Activated T-helper 17 cell treated with anti-CD3 and anti-CD28 coated beads, Interleukin-2, amount 50 U/mL, for 72 hours (primary cell): ENCODE data around the gene CD81. TPM values are rescaled to one million over a fixed set of nuclear protein-coding genes. Genes with fewer than 3 reads are reported as not detected.
A peak's percentile ranks its signal among the peaks of the same experiment; 100 is the strongest.

Experiments
- ATAC-seq: fragments of 150-1000 bp; cut with Tn5 transposase; replicated peaks from 2 replicates; pipeline ENCODE4 v1.10.0; 2021; ENCODE audit warnings: mild to moderate bottlenecking, moderate library complexity
- H3K27ac Mint-ChIP-seq: one replicate; pipeline ENCODE4 v1.8.0; 2022; ENCODE audit warnings: mixed read lengths
- H3K27me3 Mint-ChIP-seq: one replicate; pipeline ENCODE4 v1.8.0; 2022; ENCODE audit warnings: mixed read lengths
- H3K36me3 Mint-ChIP-seq: one replicate; pipeline ENCODE4 v1.8.0; 2022; ENCODE audit warnings: low read depth, mild to moderate bottlenecking, mixed read lengths
- H3K4me1 Mint-ChIP-seq: one replicate; pipeline ENCODE4 v1.8.0; 2022; ENCODE audit warnings: mixed read lengths
- H3K4me3 Mint-ChIP-seq: one replicate; pipeline ENCODE4 v1.8.0; 2022; ENCODE audit warnings: mild to moderate bottlenecking, mixed read lengths
- H3K9me3 Mint-ChIP-seq: one replicate; pipeline ENCODE4 v1.8.0; 2022; ENCODE audit warnings: mixed read lengths
- total RNA-seq, 2 donors: library from RNA; stranded (reverse); gene quantifications; one replicate each; pipeline ENCODE4 v1.2.3, GENCODE V29; 2022

Gene CD81
- total RNA-seq, 2 donors from 2014 or later: 147 to 170 TPM

DNA sequence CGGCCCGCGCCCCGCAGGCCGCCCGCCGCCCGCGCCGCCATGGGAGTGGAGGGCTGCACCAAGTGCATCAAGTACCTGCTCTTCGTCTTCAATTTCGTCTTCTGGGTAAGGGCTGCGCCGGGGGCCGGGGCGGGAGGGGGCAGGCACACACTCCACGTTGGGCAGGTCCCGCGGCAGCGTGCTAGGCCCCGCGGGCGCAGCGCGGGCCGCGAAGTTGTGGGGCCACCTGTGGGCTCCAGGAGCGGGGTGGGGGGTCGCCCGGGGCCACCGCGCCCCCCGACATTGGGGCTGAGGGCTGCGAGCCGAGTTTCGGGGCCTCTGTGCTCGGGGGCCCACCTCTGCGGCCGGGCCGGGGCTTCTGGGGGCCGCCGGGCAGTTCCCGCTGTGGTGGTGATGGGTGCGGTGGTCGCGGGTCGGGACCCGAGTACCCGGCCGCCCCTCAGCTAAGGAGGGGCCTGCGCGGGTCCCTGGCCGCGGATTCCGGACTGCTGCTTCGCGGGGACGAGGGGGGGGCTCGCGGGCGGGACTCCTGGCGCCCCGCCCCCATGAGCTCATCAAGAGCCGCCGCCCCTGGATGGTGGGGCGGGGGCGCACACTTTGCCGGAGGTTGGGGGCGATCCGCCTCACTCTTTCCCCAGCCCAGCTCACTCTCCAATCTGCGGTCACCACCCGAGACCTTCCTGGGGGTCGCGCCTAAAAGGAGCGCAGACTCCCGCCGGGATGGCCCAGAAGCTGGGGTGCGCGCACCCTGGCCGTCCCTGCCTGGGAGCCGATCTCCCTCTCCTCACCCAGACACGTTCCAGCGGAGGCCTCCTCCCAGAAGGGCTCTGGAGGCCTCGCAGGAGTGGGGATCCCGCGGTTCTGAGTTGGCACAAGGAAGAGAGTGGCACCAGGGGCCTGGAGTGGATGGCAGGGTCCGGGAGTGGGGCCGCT, 667 bp downstream of the CD81 start:
- Mint-ChIP-seq H3K27me3 (no peaks in the 10 kb centered on the region), H3K9me3 (no peaks in the 10 kb centered on the region), H3K27ac (peak overlapping the region; percentile 83), H3K36me3 (peaks cover 10% of the 10 kb centered on the region), H3K4me1 (no peaks in the 10 kb centered on the region), H3K4me3 (peak overlapping the region; percentile 83)
- ATAC-seq: peak; percentile 67

DNA sequence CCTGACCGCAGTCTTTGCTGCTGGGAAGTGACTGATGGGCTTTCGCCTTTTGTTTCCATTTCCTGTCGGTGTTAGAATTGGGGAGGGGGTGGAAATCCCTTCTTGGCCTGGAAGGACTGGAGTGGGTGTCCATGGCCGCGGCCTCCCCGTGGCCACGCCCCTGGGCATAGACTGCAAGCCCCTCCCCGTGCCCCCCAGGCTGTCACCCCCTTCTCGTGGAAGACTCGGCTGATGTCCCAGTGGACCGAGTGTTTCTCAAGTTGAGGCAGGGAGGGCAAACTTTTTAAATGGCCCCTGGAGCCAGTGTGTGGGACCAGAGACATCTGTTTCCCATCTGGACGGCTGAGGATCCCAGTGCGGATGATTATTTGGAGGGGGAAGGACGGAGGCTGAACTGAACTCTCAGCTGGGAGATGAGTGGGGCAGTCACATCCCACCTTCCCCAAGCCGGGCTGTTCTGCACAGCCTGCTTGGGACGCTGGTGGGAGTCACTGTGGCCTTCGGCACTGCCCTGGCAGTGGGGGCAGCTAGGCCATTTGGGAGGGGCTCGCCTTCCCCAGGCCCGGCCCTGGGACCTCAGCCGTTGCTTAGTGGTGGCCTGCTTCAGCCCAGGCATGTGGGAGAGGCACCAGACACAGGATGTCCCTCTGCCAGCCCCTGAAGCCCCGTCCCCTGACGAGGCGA, 1.6 kb downstream of the CD81 start:
- Mint-ChIP-seq H3K27me3 (no peaks in the 10 kb centered on the region), H3K36me3 (peaks cover 10% of the 10 kb centered on the region), H3K9me3 (no peaks in the 10 kb centered on the region), H3K27ac (peak overlapping the region; percentile 83), H3K4me1 (no peaks in the 10 kb centered on the region), H3K4me3 (peak overlapping the region; percentile 83)
- no peak for ATAC-seq

DNA sequence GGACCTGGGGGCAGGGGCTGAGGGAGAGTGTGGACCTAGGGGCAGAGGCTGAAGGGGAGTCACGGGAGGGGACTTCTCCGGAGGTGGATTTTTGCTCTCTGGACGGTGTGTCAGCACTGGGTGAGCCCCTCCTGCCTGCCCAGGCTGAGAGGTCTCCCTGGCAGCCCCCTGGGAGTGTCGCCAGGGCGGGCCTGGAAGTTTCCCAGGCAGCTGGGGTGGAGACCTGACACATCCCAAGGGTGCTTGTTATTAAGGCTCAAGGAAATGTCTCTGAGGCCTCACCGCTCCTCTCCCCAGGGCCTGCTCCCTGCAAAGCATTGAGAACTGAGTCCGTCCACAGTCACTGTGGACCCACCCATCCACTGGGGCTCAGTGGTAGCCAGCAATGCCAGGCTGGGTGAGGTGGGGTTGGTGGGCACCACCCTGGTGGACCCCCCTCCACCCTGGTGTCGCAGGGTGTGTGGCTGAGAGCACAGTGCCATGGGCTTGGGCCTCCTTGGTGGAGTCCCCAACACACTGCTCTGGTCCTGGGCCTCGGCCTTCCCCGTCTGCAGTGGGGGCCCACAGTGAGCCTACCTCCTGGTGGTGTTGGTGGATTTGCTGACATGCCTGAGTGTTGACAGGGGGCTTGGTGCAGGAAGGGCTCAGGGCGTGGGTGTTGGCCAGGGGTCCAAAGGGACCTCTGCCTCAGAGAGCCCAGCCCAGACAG, 2.5 kb downstream of the CD81 start:
- H3K9me3 Mint-ChIP-seq: no peaks in the 10 kb centered on the region
- H3K36me3 Mint-ChIP-seq: peaks cover 10% of the 10 kb centered on the region
- no peak for ATAC-seq
- H3K4me3 Mint-ChIP-seq: peak overlapping the region; percentile 27
- H3K27ac Mint-ChIP-seq: peak overlapping the region; percentile 38
- H3K4me1 Mint-ChIP-seq: no peaks in the 10 kb centered on the region
- H3K27me3 Mint-ChIP-seq: no peaks in the 10 kb centered on the region

DNA sequence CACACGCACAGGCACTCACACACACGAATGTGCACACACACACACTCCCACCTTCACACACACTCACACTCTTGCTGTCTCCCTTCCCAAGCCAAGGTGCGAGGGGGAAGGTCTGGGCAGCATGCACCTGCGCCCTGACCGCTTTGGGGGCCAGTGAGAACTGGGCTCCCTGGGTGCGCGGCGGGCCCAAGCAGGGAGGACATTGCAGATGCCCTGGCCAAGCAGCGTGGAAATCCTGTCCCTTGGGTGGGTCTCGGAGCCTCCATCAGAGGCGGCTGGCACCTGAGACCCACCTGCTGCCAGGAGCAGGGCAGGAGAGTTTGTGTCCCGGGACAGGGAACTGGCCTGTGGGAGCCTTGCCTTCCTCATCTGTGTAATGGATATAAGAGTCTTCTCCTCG, 3.3 kb downstream of the CD81 start:
- no peaks in the 10 kb centered on the region for H3K9me3 Mint-ChIP-seq
- peak overlapping the region; percentile 38 for H3K27ac Mint-ChIP-seq
- ATAC-seq: no peak
- peak overlapping the region; percentile 27 for H3K4me3 Mint-ChIP-seq
- H3K4me1 Mint-ChIP-seq: peaks cover under 1% of the 10 kb centered on the region
- no peaks in the 10 kb centered on the region for H3K27me3 Mint-ChIP-seq
- H3K36me3 Mint-ChIP-seq: peaks cover 11% of the 10 kb centered on the region

DNA sequence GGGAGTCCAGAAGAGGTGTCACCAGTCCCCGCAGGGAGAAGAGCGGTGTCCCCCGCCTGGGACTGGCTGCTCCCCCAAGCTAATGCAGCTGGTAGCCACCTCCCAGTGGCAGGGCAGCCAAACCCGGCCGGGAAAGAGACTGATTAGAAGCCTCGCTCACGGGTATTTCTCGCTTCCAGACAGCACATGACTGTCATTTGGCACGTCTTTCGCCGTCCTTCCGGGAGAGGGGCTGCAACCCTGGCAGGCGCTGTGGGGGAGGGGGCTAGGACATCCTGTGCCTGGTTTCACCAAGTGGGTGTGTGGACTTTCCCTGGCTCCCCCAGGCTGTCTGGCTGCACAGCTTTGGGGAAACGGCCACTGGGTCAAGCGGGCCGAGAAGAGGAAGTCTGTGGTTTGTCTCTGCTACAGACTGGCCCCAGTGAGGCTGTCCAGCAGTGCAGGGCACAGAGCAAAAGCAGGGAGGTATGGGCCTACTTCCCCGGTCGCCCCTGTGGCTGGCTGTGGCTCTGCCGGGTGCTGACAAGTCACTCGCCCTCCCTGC, 3.8 kb downstream of the CD81 start:
- H3K27me3 Mint-ChIP-seq: no peaks in the 10 kb centered on the region
- H3K27ac Mint-ChIP-seq: no peak overlapping the region
- no peak for ATAC-seq
- H3K4me3 Mint-ChIP-seq: peak overlapping the region; percentile 27
- no peaks in the 10 kb centered on the region for H3K9me3 Mint-ChIP-seq
- peaks cover 16% of the 10 kb centered on the region for H3K36me3 Mint-ChIP-seq
- peaks cover 5% of the 10 kb centered on the region for H3K4me1 Mint-ChIP-seq

DNA sequence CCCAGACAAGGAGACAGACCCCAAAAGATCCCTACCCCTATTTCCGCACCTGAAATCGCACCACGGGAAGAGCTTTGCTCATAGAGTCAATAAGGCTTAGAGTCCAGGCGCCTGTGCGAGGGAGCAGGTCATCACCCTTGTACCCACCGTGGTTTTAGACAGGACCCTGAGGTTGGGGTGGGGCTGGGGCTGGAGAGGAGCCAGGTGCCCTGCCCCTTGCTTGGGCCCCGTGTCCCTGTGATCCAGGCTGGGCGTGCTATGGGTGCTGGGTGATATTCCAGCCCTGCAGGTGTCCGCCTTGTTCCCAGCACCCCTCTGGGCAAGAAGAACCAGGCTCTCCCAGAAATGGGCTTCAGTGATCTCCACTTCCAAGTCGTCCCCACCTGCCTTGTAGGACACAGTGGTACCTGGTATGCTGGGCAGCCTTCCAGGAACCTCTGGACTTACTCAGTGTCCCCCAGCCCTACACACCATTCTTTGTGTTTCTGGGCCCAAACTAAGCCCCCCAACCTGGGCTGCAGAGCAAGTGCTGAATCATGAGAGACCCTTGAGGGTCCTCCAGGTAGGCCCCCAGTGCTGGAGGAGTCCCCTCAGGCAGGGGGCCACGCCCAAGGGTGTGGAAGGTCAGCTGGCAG, 4.5 kb downstream of the CD81 start:
- no peak overlapping the region for H3K4me3 Mint-ChIP-seq
- H3K27me3 Mint-ChIP-seq: no peaks in the 10 kb centered on the region
- no peak for ATAC-seq
- H3K27ac Mint-ChIP-seq: no peak overlapping the region
- H3K4me1 Mint-ChIP-seq: peaks cover 8% of the 10 kb centered on the region
- no peaks in the 10 kb centered on the region for H3K9me3 Mint-ChIP-seq
- H3K36me3 Mint-ChIP-seq: peaks cover 20% of the 10 kb centered on the region

DNA sequence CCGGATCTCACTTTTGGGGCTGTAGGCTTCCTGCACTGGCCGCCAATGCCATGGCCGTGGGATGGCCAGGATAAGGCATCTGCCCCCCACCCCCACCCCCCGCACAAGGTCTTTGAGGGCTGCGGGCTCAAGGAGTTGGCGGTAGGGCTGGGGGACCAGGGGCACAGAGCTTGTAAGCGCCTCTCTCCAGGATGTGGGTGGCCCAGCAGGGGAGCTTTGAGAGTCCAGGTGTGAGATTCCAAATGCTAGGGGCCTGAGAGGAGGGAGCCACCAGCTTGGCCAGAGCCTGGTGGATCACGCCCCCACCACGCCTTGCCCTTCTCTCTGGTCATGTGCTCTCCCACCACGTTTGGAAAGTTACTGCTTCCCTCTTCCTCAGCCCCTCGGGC, 5.0 kb downstream of the CD81 start:
- H3K4me3 Mint-ChIP-seq: no peak overlapping the region
- H3K27ac Mint-ChIP-seq: no peak overlapping the region
- H3K4me1 Mint-ChIP-seq: peaks cover 8% of the 10 kb centered on the region
- peaks cover 20% of the 10 kb centered on the region for H3K36me3 Mint-ChIP-seq
- H3K9me3 Mint-ChIP-seq: no peaks in the 10 kb centered on the region
- no peak for ATAC-seq
- no peaks in the 10 kb centered on the region for H3K27me3 Mint-ChIP-seq

DNA sequence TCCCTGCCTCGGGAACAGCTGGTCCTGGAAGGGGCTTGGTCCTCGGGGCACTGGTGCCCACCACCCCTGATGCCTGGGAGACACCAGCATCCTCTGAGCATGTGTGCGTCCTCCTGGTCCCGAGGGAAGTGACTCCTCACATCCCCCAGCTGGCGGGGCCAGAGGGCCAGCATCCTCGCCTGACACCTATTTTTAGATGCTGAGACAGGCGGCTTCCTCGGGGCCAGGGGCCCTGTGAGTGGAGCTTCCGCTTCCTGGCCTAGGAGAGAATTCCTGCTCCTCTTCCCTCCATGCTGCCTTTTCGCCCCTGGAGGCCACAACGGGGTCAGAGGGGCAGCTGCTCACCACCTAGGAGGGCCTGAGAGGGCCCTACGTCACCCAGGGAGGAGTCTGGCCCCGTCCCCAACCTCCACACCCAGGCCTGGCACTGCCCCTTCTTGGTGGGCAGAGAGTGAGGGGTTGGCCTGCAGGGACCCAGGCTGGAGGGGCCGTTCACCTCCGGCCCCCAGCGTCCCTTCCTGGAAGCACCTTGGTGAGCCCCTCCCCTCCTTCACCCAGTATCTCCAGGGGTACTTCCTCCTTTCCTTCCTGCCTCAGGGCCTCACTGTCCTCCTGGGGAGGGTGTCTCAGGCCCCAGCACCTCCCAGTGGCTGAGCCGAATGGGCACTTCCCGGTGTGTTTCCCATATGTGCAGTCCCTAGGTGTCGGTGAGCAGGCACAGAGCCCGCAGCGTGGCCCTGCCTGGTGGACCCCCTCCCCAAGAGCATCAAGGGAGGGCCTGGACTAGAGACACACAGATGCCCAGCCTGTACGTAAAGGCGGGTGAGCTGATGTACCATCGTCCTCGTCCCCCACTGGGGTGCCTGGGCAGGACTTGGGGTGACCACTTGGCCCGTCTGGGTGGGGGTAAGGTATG, 6.1 kb downstream of the CD81 start:
- Mint-ChIP-seq H3K4me3 (no peak overlapping the region), H3K27me3 (no peaks in the 10 kb centered on the region), H3K9me3 (no peaks in the 10 kb centered on the region), H3K4me1 (peaks cover 8% of the 10 kb centered on the region), H3K27ac (peak overlapping the region; percentile 52), H3K36me3 (peaks cover 16% of the 10 kb centered on the region)
- no peak for ATAC-seq

DNA sequence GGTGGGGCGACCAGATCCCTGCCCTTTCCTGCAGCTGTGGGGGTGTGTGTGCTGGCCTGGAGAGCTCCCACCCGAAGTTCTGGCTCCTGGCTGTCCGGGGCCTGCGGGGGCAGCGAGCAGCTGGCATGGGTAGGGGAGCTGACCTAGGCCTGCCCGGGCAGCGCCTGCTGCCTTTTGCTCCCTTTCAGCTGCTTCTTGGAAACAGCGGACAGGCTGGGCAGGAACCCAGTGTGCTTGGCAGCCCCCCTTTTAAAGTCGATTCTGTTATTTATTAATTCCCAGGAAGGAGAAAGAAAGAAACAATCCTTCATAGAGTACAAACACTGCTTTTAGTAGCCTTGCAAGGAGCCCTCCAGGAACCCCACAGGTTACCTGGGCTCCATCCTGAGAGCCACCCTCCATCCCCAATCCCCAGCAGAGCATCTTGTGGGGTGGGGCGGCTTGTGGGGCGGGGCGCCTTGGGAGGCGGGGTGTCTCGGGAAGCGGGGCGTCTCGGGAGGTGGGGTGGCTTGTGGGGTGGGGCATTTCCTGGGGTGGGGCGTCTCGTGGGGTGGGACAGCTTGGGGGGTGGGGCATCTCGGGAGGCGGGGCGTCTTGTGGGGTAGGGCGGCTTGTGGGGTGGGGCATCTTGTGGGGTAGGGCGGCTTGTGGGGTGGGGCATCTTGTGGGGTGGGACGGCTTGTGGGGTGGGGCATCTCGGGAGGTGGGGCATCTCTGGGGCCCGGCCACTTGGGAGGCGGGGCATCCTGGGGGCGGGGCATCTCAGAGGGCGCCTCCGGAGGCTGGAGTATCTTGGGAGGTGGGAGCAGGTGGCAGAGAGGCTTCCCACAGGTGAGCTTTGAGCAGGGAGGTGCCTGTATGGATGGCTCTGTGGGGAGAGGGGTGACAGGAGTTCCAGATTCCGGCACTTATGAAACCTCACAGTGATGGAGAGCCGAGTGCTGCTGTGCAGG, 7.0 kb downstream of the CD81 start:
- Mint-ChIP-seq H3K27ac (peak overlapping the region; percentile 52), H3K27me3 (no peaks in the 10 kb centered on the region), H3K9me3 (no peaks in the 10 kb centered on the region), H3K4me1 (peaks cover 8% of the 10 kb centered on the region), H3K36me3 (peaks cover 9% of the 10 kb centered on the region), H3K4me3 (no peak overlapping the region)
- ATAC-seq: peak; percentile 2

DNA sequence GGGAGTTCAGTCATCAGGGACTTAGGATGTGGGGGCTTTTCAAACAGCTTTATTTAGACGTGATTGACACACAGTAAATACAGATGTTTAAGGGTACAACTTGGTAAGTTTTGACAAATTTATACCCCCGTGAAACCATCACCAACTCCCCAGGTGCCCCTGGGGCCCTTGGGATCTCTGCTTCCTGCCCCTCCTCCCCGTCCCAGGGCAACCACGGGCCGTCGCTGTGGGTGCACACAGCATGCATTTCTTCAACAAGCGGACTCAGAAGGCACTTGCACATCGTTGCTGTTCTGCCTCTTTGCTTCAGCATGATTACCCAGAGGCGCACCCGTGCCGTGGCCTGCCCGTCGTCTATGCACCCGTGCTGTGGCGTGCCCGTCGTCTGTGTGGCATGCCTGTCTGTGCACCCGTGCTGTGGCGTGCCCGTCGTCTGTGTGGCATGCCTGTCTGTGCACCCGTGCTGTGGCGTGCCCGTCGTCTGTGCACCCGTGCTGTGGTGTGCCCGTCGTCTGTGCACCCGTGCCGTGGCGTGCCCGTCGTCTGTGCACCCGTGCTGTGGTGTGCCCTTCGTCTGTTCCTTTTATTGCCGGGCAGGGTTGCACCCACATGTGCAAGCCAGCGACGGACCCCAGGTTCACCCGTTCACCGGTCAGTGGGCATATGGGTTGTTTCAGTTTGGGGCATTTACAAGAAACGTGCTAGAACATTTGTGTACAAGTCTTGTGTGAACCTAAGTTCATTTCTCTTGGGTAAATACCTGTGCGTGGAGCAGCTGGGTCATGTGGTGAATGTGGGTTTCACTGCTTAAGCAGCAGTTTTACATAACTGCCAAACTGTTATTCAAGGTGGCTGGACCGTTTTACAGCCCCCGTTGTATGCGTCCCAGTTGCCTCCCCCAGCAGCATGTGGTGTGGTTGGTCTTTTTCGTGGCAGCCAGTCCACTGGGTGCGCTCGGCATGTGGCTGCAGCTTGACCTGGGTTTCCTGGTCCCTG, 8.3 kb downstream of the CD81 start:
- ATAC-seq: no peak
- Mint-ChIP-seq H3K4me3 (peak overlapping the region; percentile 49), H3K9me3 (no peaks in the 10 kb centered on the region), H3K27me3 (no peaks in the 10 kb centered on the region), H3K36me3 (peaks cover 20% of the 10 kb centered on the region), H3K27ac (peak overlapping the region; percentile 28), H3K4me1 (peaks cover 8% of the 10 kb centered on the region)

DNA sequence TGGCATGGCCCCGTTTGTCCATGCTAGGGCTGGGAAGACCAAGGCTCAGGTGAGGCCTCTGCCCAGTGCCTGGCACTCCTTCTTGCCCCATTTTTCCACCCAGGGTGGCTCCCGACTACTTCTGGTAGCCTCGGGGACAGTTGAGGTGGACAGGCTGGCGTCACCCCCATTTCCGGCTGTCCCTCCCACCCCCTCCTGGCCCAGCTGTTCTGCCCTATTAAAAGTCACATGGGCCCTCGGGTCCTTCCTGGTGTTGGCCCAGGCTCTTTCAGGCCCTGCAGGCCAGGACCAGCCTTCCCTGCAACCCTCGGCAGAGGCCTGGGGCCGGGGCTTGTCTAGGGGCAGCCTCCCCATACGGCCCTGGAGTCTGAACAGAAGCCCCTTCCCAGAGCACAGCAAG, 9.5 kb downstream of the CD81 start:
- no peak for ATAC-seq
- H3K27ac Mint-ChIP-seq: no peak overlapping the region
- H3K9me3 Mint-ChIP-seq: no peaks in the 10 kb centered on the region
- peaks cover 8% of the 10 kb centered on the region for H3K4me1 Mint-ChIP-seq
- H3K36me3 Mint-ChIP-seq: peaks cover 22% of the 10 kb centered on the region
- no peaks in the 10 kb centered on the region for H3K27me3 Mint-ChIP-seq
- H3K4me3 Mint-ChIP-seq: no peak overlapping the region
